HL-60 (cell line): ENCODE results near the gene KIAA0040.

Experiments used
- CTCF ChIP-seq: IDR thresholded peaks from one replicate; pipeline ENCODE4 v1.5.1; 2011; ENCODE audit warnings: low read length, control low read depth, inconsistent platforms; ENCODE audit not compliant: insufficient read depth
- GABPA ChIP-seq: IDR thresholded peaks from 2 replicates; pipeline ENCODE4 v1.6.1; 2012; ENCODE audit warnings: low read depth
- POLR2AphosphoS5 ChIP-seq: IDR thresholded peaks from 2 replicates; pipeline ENCODE4 v1.6.1; 2012; ENCODE audit warnings: low read depth
- REST ChIP-seq: IDR thresholded peaks from 2 replicates; pipeline ENCODE4 v1.6.1; 2012; ENCODE audit warnings: low read depth; ENCODE audit not compliant: insufficient replicate concordance

- TF ChIP-seq CTCF (no peak), GABPA (no peak), POLR2AphosphoS5 (no peak), REST (no peak)
These were observed 21.3 kb downstream of the KIAA0040 start for GRCh38 chr1:175171036-175171913.
